MG63 (cell line): ENCODE results near the gene FHIT. TPM values are rescaled to one million over a fixed set of nuclear protein-coding genes. Genes with fewer than 3 reads are reported as not detected.

Experiments
- DNase-seq: peaks from one replicate; pipeline ENCODE4 v3.0.0-alpha.2; 2020
- H3K27me3 ChIP-seq: fragments of 250-450 bp; sonication (Bioruptor Pico); 2 replicates; pipeline ENCODE4 v1.5.1; 2020; ENCODE audit warnings: mild to moderate bottlenecking, moderate library complexity
- H3K36me3 ChIP-seq: fragments of 250-450 bp; sonication (Bioruptor Pico); 2 replicates; pipeline ENCODE4 v1.5.1; 2020; ENCODE audit warnings: mild to moderate bottlenecking, moderate library complexity
- H3K4me3 ChIP-seq: fragments of 250-450 bp; sonication (Bioruptor Pico); 2 replicates; pipeline ENCODE4 v1.5.1; 2020; ENCODE audit warnings: mild to moderate bottlenecking, moderate library complexity
- H3K9me3 ChIP-seq: fragments of 250-450 bp; sonication (Bioruptor Pico); 2 replicates; pipeline ENCODE4 v1.5.1; 2020; ENCODE audit warnings: mild to moderate bottlenecking, moderate library complexity
- total RNA-seq: library from RNA; depleted of rRNA; stranded (reverse); fragments of >200 nt; shearing (Covaris generic); gene quantifications from 2 replicates; pipeline ENCODE4 v1.2.3, GENCODE V29; 2014; ENCODE audit warnings: low replicate concordance

The FHIT gene
- total RNA-seq, 1 experiment from 2014 or later: 1.7 TPM

- no peak for DNase-seq
- Histone ChIP-seq H3K27me3 (no peaks in the 10 kb centered on the region), H3K4me3 (no peak overlapping the region)
Measured at GRCh38 chr3:60263191-60263590, 988.1 kb downstream of the FHIT start.

GRCh38 chr3:60262546-60262945 lies 988.7 kb downstream of the FHIT start:
- DNase-seq: no peak
- Histone ChIP-seq H3K4me3 (no peak overlapping the region), H3K27me3 (no peaks in the 10 kb centered on the region), H3K9me3 (no peaks in the 10 kb centered on the region), H3K36me3 (no peaks in the 10 kb centered on the region)

More at GRCh38 chr3:60263191-60263590, 988.1 kb downstream of the FHIT start:
- H3K36me3 ChIP-seq: no peaks in the 10 kb centered on the region
- no peaks in the 10 kb centered on the region for H3K9me3 ChIP-seq

GRCh38 chr3:60260546-60260945 lies 990.7 kb downstream of the FHIT start:
- no peaks in the 10 kb centered on the region for H3K36me3 ChIP-seq
- no peaks in the 10 kb centered on the region for H3K9me3 ChIP-seq
- no peak overlapping the region for H3K4me3 ChIP-seq
- H3K27me3 ChIP-seq: no peaks in the 10 kb centered on the region
- DNase-seq: no peak

GRCh38 chr3:60250810-60251209 lies 1000.4 kb downstream of the FHIT start:
- Histone ChIP-seq H3K4me3 (no peak overlapping the region), H3K36me3 (no peaks in the 10 kb centered on the region), H3K9me3 (no peaks in the 10 kb centered on the region), H3K27me3 (no peaks in the 10 kb centered on the region)
- DNase-seq: no peak

- no peak for DNase-seq
- H3K4me3 ChIP-seq: no peak overlapping the region
- no peaks in the 10 kb centered on the region for H3K27me3 ChIP-seq
- H3K9me3 ChIP-seq: no peaks in the 10 kb centered on the region
- H3K36me3 ChIP-seq: no peaks in the 10 kb centered on the region
Measured at GRCh38 chr3:60250206-60250605, 1001.0 kb downstream of the FHIT start.

- DNase-seq: no peak
- Histone ChIP-seq H3K4me3 (no peak overlapping the region), H3K9me3 (no peaks in the 10 kb centered on the region), H3K27me3 (no peaks in the 10 kb centered on the region), H3K36me3 (no peaks in the 10 kb centered on the region)
Measured at GRCh38 chr3:60246361-60246760, 1004.9 kb downstream of the FHIT start.

- H3K27me3 ChIP-seq: no peaks in the 10 kb centered on the region
- no peak overlapping the region for H3K4me3 ChIP-seq
- H3K36me3 ChIP-seq: no peaks in the 10 kb centered on the region
- H3K9me3 ChIP-seq: no peaks in the 10 kb centered on the region
- no peak for DNase-seq
Measured at GRCh38 chr3:60243456-60243855, 1007.8 kb downstream of the FHIT start.

GRCh38 chr3:60240492-60240891 lies 1010.8 kb downstream of the FHIT start:
- H3K27me3 ChIP-seq: no peaks in the 10 kb centered on the region
- H3K9me3 ChIP-seq: no peaks in the 10 kb centered on the region
- no peaks in the 10 kb centered on the region for H3K36me3 ChIP-seq
- no peak for DNase-seq
- H3K4me3 ChIP-seq: no peak overlapping the region

GRCh38 chr3:60238550-60238949 lies 1012.7 kb downstream of the FHIT start:
- no peak for DNase-seq
- no peaks in the 10 kb centered on the region for H3K9me3 ChIP-seq
- no peaks in the 10 kb centered on the region for H3K36me3 ChIP-seq
- H3K4me3 ChIP-seq: no peak overlapping the region
- H3K27me3 ChIP-seq: no peaks in the 10 kb centered on the region

- Histone ChIP-seq H3K36me3 (no peaks in the 10 kb centered on the region), H3K27me3 (no peaks in the 10 kb centered on the region), H3K4me3 (no peak overlapping the region), H3K9me3 (no peaks in the 10 kb centered on the region)
- DNase-seq: no peak
Measured at GRCh38 chr3:60229502-60229901, 1021.8 kb downstream of the FHIT start.

GRCh38 chr3:60228823-60229222 lies 1022.4 kb downstream of the FHIT start:
- H3K27me3 ChIP-seq: no peaks in the 10 kb centered on the region
- H3K4me3 ChIP-seq: no peak overlapping the region
- H3K36me3 ChIP-seq: no peaks in the 10 kb centered on the region
- DNase-seq: no peak
- H3K9me3 ChIP-seq: no peaks in the 10 kb centered on the region

- Histone ChIP-seq H3K4me3 (no peak overlapping the region), H3K36me3 (no peaks in the 10 kb centered on the region), H3K27me3 (no peaks in the 10 kb centered on the region), H3K9me3 (no peaks in the 10 kb centered on the region)
- no peak for DNase-seq
Measured at GRCh38 chr3:60226912-60227311, 1024.3 kb downstream of the FHIT start.

GRCh38 chr3:60225848-60226247 lies 1025.4 kb downstream of the FHIT start:
- H3K9me3 ChIP-seq: no peaks in the 10 kb centered on the region

GRCh38 chr3:60220768-60221167 lies 1030.5 kb downstream of the FHIT start:
- H3K9me3 ChIP-seq: no peaks in the 10 kb centered on the region
- no peaks in the 10 kb centered on the region for H3K36me3 ChIP-seq

More at GRCh38 chr3:60225848-60226247, 1025.4 kb downstream of the FHIT start:
- Histone ChIP-seq H3K4me3 (no peak overlapping the region), H3K27me3 (no peaks in the 10 kb centered on the region), H3K36me3 (no peaks in the 10 kb centered on the region)
- DNase-seq: no peak

GRCh38 chr3:60219501-60219900 lies 1031.8 kb downstream of the FHIT start:
- Histone ChIP-seq H3K4me3 (no peak overlapping the region), H3K9me3 (no peaks in the 10 kb centered on the region), H3K27me3 (no peaks in the 10 kb centered on the region), H3K36me3 (no peaks in the 10 kb centered on the region)
- DNase-seq: no peak

More at GRCh38 chr3:60220768-60221167, 1030.5 kb downstream of the FHIT start:
- Histone ChIP-seq H3K4me3 (no peak overlapping the region), H3K27me3 (no peaks in the 10 kb centered on the region)
- DNase-seq: no peak

- H3K36me3 ChIP-seq: no peaks in the 10 kb centered on the region
- no peaks in the 10 kb centered on the region for H3K27me3 ChIP-seq
- no peaks in the 10 kb centered on the region for H3K9me3 ChIP-seq
- no peak overlapping the region for H3K4me3 ChIP-seq
- no peak for DNase-seq
Measured at GRCh38 chr3:60217156-60217911, 1033.9 kb downstream of the FHIT start.

GRCh38 chr3:60216462-60217075 lies 1034.7 kb downstream of the FHIT start:
- no peak for DNase-seq
- no peaks in the 10 kb centered on the region for H3K27me3 ChIP-seq

GRCh38 chr3:60215946-60216345 lies 1035.3 kb downstream of the FHIT start:
- H3K27me3 ChIP-seq: no peaks in the 10 kb centered on the region
- no peaks in the 10 kb centered on the region for H3K36me3 ChIP-seq
- H3K4me3 ChIP-seq: no peak overlapping the region
- no peaks in the 10 kb centered on the region for H3K9me3 ChIP-seq
- no peak for DNase-seq

More at GRCh38 chr3:60216462-60217075, 1034.7 kb downstream of the FHIT start:
- Histone ChIP-seq H3K9me3 (no peaks in the 10 kb centered on the region), H3K36me3 (no peaks in the 10 kb centered on the region), H3K4me3 (no peak overlapping the region)
